Stimulated activated CD4-positive, alpha-beta T cell treated with anti-CD3 and anti-CD28 coated beads, Interleukin-1b, Interleukin-23, amount 100 ng/mL, for 24 hours (primary cell): ENCODE data around the gene KISS1R.

Experiments
- DNase-seq, 4 experiments: peaks; one replicate each; pipeline ENCODE4 v3.0.0-alpha.2; 2020; ENCODE audit warnings: low read depth in 4 of 4, low spot score in 1 of 4

The KISS1R gene

DNA sequence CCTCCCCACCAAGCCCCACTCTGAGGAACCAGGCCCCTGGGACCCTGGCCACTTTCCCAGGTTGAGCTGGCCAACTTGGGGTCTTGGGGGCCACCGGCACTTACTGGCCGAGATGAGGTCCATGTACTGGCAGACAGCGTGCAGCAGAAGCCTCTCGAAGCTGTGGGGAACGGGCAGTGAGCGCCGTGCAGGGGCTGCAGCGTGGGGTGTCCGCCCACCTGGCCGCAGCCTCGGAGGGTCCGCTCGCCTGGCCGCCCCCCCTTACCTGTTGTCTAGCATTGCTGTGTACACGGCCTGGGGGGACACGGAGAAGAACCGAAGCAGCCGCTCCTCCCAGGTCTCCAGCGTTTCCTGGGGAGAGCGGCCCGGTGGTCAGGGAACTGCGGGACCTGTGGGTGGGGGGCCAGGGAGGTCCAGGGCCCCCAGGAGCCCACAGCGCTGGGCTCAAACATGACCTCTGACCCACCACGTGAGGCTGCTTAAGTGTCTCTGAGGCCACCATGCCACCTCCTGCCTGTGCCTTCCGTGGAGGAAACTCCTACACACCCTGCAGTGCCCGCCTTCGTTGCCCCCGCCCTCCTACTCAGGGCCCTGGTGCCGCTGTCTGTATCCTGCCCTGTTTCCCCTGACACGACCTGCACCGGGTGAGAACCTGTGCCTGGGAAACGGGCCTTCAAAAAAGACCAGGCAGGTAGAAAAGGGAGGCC lies 17.6 kb upstream of the KISS1R start:
- no peak for DNase-seq

- no peak for DNase-seq
These were observed 17.2 kb upstream of the KISS1R start for GRCh38 chr19:900043-900301.

DNA sequence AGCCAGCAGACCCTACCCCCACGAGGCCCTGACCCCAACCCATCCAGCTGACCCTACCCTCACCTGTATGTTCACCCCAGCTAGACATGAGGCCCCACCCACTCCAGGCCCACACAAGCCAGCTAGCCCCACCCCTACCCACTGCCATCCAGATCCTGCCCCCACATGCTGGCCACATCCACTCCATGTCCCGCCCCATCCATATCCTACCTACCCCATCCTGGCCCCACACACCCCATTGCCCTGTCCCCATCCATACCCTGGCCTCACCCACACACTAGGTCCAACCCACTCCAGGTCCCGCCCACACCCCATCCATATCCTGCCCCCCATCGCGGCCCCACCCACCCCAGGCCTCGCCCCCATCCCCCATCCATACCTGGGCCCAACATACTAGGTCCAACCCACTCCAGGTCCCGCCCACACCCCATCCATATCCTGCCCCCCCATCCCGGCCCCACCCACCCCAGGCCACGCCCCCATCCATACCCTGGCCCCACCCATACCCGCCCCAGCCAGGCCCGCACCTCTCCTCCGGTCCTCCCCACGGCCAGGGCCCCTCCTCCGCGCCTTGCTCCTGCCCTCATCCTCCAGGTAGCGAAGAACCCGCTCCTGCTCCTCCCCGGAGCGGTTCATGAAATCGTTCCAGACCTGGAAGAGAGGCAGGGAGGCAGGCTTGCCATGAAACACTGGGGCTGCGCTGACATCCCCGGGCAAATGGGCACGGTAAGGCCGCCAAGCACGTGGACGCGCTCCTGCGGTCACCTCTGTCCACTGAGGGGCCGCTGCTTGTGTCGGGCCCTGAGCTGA lies 16.6 kb upstream of the KISS1R start:
- no peak for DNase-seq

- no peak for DNase-seq
These were observed 15.7 kb upstream of the KISS1R start for GRCh38 chr19:901216-902092.

DNA sequence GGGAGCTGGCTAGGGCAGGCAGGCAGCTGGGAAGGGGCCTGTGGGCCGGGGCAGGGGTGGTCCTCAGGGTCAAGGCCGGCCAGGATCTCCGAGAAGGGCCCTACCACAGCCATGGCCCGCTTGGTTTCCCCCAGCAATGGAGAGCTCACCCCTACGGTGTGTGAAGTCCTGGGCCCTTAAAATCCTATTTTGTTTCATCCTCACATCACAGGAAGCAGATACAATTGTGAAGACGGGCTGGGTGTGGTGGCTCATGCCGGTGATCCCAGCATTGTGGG lies 15.1 kb upstream of the KISS1R start:
- DNase-seq, result no peak

GRCh38 chr19:902446-903226 lies 14.5 kb upstream of the KISS1R start:
- no peak for DNase-seq

GRCh38 chr19:903266-903797 lies 13.8 kb upstream of the KISS1R start:
- DNase-seq, result no peak

GRCh38 chr19:904545-904944 lies 12.6 kb upstream of the KISS1R start:
- no peak for DNase-seq

- DNase-seq, result no peak
These were observed 10.7 kb upstream of the KISS1R start for GRCh38 chr19:906480-906879.

DNA sequence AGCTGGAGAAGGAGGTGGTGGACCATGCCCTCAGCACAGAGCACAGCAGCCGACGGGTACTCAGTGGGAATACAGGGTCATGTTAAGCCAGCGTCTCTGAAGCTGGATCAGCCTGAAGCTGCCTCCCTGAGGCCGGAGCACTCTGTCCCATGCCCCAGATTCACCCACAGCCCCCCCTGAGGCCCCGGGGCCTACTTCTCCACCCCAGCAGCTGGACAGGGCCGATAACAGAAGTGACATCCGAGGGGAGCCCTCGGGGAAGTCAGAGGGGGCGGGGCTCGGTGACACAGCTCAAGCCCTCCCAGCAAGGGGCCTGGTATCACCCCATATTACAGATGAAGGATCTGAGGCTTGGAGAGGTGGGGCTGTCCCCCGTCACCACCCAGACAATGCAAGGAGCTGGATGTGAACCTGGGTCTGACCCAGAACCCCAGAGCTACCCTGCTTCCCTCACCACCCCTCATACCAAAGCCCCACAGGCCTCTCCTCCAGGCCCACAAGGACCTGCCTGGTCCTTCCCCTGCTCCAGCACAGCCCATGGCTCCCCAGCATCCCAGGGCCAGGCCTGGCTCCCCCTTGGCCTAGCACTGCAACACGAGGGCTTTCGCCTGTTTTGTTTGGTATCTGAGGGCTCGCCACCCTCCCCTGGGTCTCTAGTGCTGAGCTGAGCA lies 9.8 kb upstream of the KISS1R start:
- no peak for DNase-seq

- no peak for DNase-seq
These were observed 5.7 kb upstream of the KISS1R start for GRCh38 chr19:911197-912033.

GRCh38 chr19:912181-913079 lies 4.7 kb upstream of the KISS1R start:
- DNase-seq, result no peak

- peak; percentile 71 to 81 (median 75) for DNase-seq
These were observed 3.9 kb upstream of the KISS1R start, which contains the start of gene R3HDM4 for GRCh38 chr19:913080-913748. TSS of gene R3HDM4 (minus strand) at chr19:913219. CDS start at chr19:913157, 62 bp downstream.

GRCh38 chr19:916645-917322 lies 349 bp upstream of the KISS1R start:
- DNase-seq, result no peak

DNA sequence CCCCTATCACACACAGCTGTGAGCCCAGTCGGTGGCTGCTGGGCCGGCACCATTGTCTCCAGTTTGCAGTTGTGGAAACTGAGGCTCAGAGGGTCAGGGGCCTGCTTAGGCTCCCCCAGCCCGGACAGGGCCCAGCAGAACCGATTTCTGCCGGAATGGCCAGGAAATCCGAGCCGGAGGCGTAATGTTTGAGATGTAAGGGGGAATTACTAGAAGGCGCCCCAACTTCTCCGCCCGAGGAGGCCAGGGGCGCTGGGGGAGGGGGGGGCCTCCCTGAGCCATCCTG lies 962 bp downstream of the KISS1R start:
- no peak for DNase-seq

GRCh38 chr19:918481-919198 lies 1.5 kb downstream of the KISS1R start:
- DNase-seq, result no peak
